HepG2 (cell line): ENCODE results near the gene ARHGEF40. TPM values are rescaled to one million over a fixed set of nuclear protein-coding genes. Genes with fewer than 3 reads are reported as not detected.

Experiments
- MAFG ChIP-seq: sonication (generic); formaldehyde crosslinking; IDR thresholded peaks from 2 replicates; pipeline ENCODE4 v1.5.1; 2020; ENCODE audit warnings: mild to moderate bottlenecking, missing genetic modification reagents
- NFE2L2 ChIP-seq: fragments of 150-350 bp; IDR thresholded peaks from 2 replicates; pipeline ENCODE4 v1.6.1; 2014; ENCODE audit warnings: low read length
- PRMT3 ChIP-seq: sonication (generic); formaldehyde crosslinking; IDR thresholded peaks from 2 replicates; pipeline ENCODE4 v1.8.1; 2022; ENCODE audit warnings: low read depth, mild to moderate bottlenecking, moderate library complexity, missing genetic modification reagents, borderline replicate concordance
- RERE ChIP-seq: IDR thresholded peaks from 2 replicates; pipeline ENCODE4 v1.6.1; 2016; ENCODE audit warnings: low read depth, missing genetic modification reagents, missing compliant biosample characterization
- SATB2 ChIP-seq: sonication (generic); formaldehyde crosslinking; IDR thresholded peaks from 2 replicates; pipeline ENCODE4 v1.5.0; 2020; ENCODE audit warnings: missing genetic modification reagents
- SNAPC2 ChIP-seq: sonication (generic); formaldehyde crosslinking; IDR thresholded peaks from 2 replicates; pipeline ENCODE4 v1.8.1; 2022; ENCODE audit warnings: mild to moderate bottlenecking, missing genetic modification reagents
- SSRP1 ChIP-seq: IDR thresholded peaks from 2 replicates; pipeline ENCODE4 v1.6.1; 2016; ENCODE audit warnings: control low read depth
- ZNF318 ChIP-seq: sonication (generic); formaldehyde crosslinking; IDR thresholded peaks from 2 replicates; pipeline ENCODE4 v1.4.0; 2020; ENCODE audit warnings: mild to moderate bottlenecking, missing genetic modification reagents
- ZNF382 ChIP-seq: sonication (generic); formaldehyde crosslinking; IDR thresholded peaks from 2 replicates; pipeline ENCODE4 v1.5.0; 2020; ENCODE audit warnings: missing genetic modification reagents, mild to moderate bottlenecking, borderline replicate concordance
- ZNF710 ChIP-seq: sonication (generic); formaldehyde crosslinking; IDR thresholded peaks from 2 replicates; pipeline ENCODE4 v1.5.0; 2020; ENCODE audit warnings: mild to moderate bottlenecking, missing genetic modification reagents, borderline replicate concordance
- ZSCAN31 ChIP-seq: sonication (generic); formaldehyde crosslinking; IDR thresholded peaks from 2 replicates; pipeline ENCODE4 v1.5.0; 2020; ENCODE audit warnings: low read depth, mild to moderate bottlenecking, missing genetic modification reagents
- ZZZ3 ChIP-seq: sonication (generic); formaldehyde crosslinking; IDR thresholded peaks from 2 replicates; pipeline ENCODE4 v1.4.0; 2020; ENCODE audit warnings: missing genetic modification reagents, mild to moderate bottlenecking, borderline replicate concordance
- polyA plus RNA-seq, 8 experiments: library from polyadenylated mRNA; depleted of rRNA in 3 of 8; stranded (reverse) in 7 of 8; unstranded in 1 of 8; fragments of >200 nt; fragmentation: Illumina TruSeq in 4 of 8; extraction: Trizol in 4 of 8; gene quantifications; 2 replicates each; pipeline versions ENCODE4 v1.2.1 to v1.2.3, GENCODE V29; 2011 to 2016; ENCODE audit warnings: low read depth in 4 of 8, missing spikeins in 1 of 8, mixed read lengths in 1 of 8; ENCODE audit not compliant: insufficient read depth in 1 of 8
- total RNA-seq, 5 experiments: library from RNA; depleted of rRNA; stranded (reverse); fragments of >200 nt; fragmentation: Illumina TruSeq; extraction: Trizol; gene quantifications; 2 replicates each; pipeline ENCODE4 v1.2.3, GENCODE V29; 2016; ENCODE audit warnings: low read depth in 1 of 5

ARHGEF40 gene
- total and polyA plus RNA-seq, 2 of the 13 experiments (the other 11 are each of a cell fraction or from before 2014, with no cell fraction given) = 28.1 to 78.1 TPM

GRCh38 chr14:21104448-21105060 is 34.5 kb downstream of the ARHGEF40 start (continued):
- TF ChIP-seq ZNF318 (CRISPR knock-in tag) = no peak
- no peak for TF ChIP-seq ZSCAN31 (CRISPR knock-in tag)
- no peak for TF ChIP-seq SATB2 (CRISPR knock-in tag)
- TF ChIP-seq ZZZ3 = no peak
- no peak; the same call in 1 of the 2 replicates for TF ChIP-seq ZNF710 (CRISPR knock-in tag)
- no peak for TF ChIP-seq PRMT3 (CRISPR knock-in tag)
- no peak for TF ChIP-seq SNAPC2 (CRISPR knock-in tag)
- TF ChIP-seq SSRP1 (CRISPR knock-in tag) = peak; percentile 75; the same call in 1 of the 2 replicates
- no peak for TF ChIP-seq RERE (CRISPR knock-in tag)
- TF ChIP-seq MAFG (CRISPR knock-in tag) = no peak
- TF ChIP-seq ZNF382 (CRISPR knock-in tag) = no peak
- TF ChIP-seq NFE2L2 = 0 out of 2 replicates have a peak, but pooled peaks have one; percentile 12
